HEK293 (cell line): ENCODE measurements around the gene PIPOX.

Experiments used
- CTCF ChIP-seq: fragments of 450-650 bp; formaldehyde crosslinking; IDR thresholded peaks from 2 replicates; pipeline ENCODE4 v1.5.1; 2016; ENCODE audit warnings: missing biosample characterization, missing genetic modification characterization
- FEZF1 ChIP-seq: fragments of 450-650 bp; formaldehyde crosslinking; IDR thresholded peaks from 2 replicates; pipeline ENCODE4 v1.5.1; 2016; ENCODE audit warnings: missing biosample characterization, missing genetic modification characterization
- GLI2 ChIP-seq: fragments of 450-650 bp; formaldehyde crosslinking; IDR thresholded peaks from 2 replicates; pipeline ENCODE4; 2017; ENCODE audit warnings: missing biosample characterization, missing genetic modification characterization, low read depth, borderline replicate concordance
- HOXC10 ChIP-seq: sonication (generic); formaldehyde crosslinking; IDR thresholded peaks from 2 replicates; pipeline ENCODE4 v1.8.1; 2023; ENCODE audit warnings: mild to moderate bottlenecking, missing genetic modification reagents
- KLF7 ChIP-seq: fragments of 450-650 bp; formaldehyde crosslinking; IDR thresholded peaks from 2 replicates; pipeline ENCODE4 v1.5.1; 2016; ENCODE audit warnings: missing biosample characterization, missing genetic modification characterization, borderline replicate concordance
- KLF9 ChIP-seq: fragments of 450-650 bp; formaldehyde crosslinking; IDR thresholded peaks from 2 replicates; pipeline ENCODE4 v1.5.1; 2016; ENCODE audit warnings: missing biosample characterization, missing genetic modification characterization, low read depth
- PRDM4 ChIP-seq: fragments of 450-650 bp; formaldehyde crosslinking; IDR thresholded peaks from 2 replicates; pipeline ENCODE4 v1.5.1; 2017; ENCODE audit warnings: missing biosample characterization, missing genetic modification characterization
- YY2 ChIP-seq: fragments of 450-650 bp; formaldehyde crosslinking; IDR thresholded peaks from 2 replicates; pipeline ENCODE4 v1.5.1; 2016; ENCODE audit warnings: missing biosample characterization, missing genetic modification characterization
- ZNF2 ChIP-seq: fragments of 450-650 bp; formaldehyde crosslinking; IDR thresholded peaks from 2 replicates; pipeline ENCODE4 v1.5.1; 2016; ENCODE audit warnings: missing biosample characterization, missing genetic modification characterization
- ZNF211 ChIP-seq: fragments of 450-650 bp; formaldehyde crosslinking; IDR thresholded peaks from 2 replicates; pipeline ENCODE4 v1.5.1; 2016; ENCODE audit warnings: low read depth, missing biosample characterization, missing genetic modification characterization
- ZNF341 ChIP-seq: fragments of 450-650 bp; formaldehyde crosslinking; IDR thresholded peaks from 2 replicates; pipeline ENCODE4; 2016; ENCODE audit warnings: low read depth, missing biosample characterization, missing genetic modification characterization
- ZNF354C ChIP-seq: fragments of 450-650 bp; formaldehyde crosslinking; IDR thresholded peaks from 2 replicates; pipeline ENCODE4 v1.5.1; 2016; ENCODE audit warnings: missing biosample characterization, missing genetic modification characterization, low read depth, borderline replicate concordance
- ZNF404 ChIP-seq: fragments of 450-650 bp; formaldehyde crosslinking; IDR thresholded peaks from 2 replicates; pipeline ENCODE4 v1.5.1; 2017; ENCODE audit warnings: missing biosample characterization, missing genetic modification characterization
- ZNF501 ChIP-seq: fragments of 450-650 bp; formaldehyde crosslinking; IDR thresholded peaks from 2 replicates; pipeline ENCODE4 v1.5.1; 2016; ENCODE audit warnings: missing biosample characterization, missing genetic modification characterization
- ZNF518A ChIP-seq: fragments of 450-650 bp; formaldehyde crosslinking; conservative IDR thresholded peaks from 2 replicates; pipeline ENCODE4 v1.5.1; 2016; ENCODE audit warnings: low read depth, missing biosample characterization, missing genetic modification characterization
- ZNF521 ChIP-seq: fragments of 450-650 bp; formaldehyde crosslinking; IDR thresholded peaks from 2 replicates; pipeline ENCODE4 v1.5.1; 2017; ENCODE audit warnings: missing biosample characterization, mild to moderate bottlenecking, missing genetic modification characterization
- ZNF585B ChIP-seq: fragments of 450-650 bp; formaldehyde crosslinking; IDR thresholded peaks from 2 replicates; pipeline ENCODE4 v1.5.1; 2016; ENCODE audit warnings: missing biosample characterization, missing genetic modification characterization
- ZNF623 ChIP-seq: fragments of 450-650 bp; formaldehyde crosslinking; IDR thresholded peaks from 2 replicates; pipeline ENCODE4 v1.5.1; 2016; ENCODE audit warnings: missing biosample characterization, missing genetic modification characterization
- ZNF692 ChIP-seq: fragments of 450-650 bp; formaldehyde crosslinking; IDR thresholded peaks from 2 replicates; pipeline ENCODE4 v1.5.1; 2016; ENCODE audit warnings: missing biosample characterization, missing genetic modification characterization
- ZNF707 ChIP-seq: fragments of 450-650 bp; formaldehyde crosslinking; IDR thresholded peaks from 2 replicates; pipeline ENCODE4 v1.5.1; 2016; ENCODE audit warnings: missing biosample characterization, missing genetic modification characterization
- ZNF785 ChIP-seq: fragments of 450-650 bp; formaldehyde crosslinking; IDR thresholded peaks from 2 replicates; pipeline ENCODE4 v1.5.1; 2016; ENCODE audit warnings: missing biosample characterization, missing genetic modification characterization
- ZSCAN16 ChIP-seq: fragments of 450-650 bp; formaldehyde crosslinking; IDR thresholded peaks from 2 replicates; pipeline ENCODE4 v1.5.1; 2016; ENCODE audit warnings: missing biosample characterization, missing genetic modification characterization
- ZSCAN18 ChIP-seq: fragments of 450-650 bp; formaldehyde crosslinking; IDR thresholded peaks from 2 replicates; pipeline ENCODE4 v1.5.1; 2016; ENCODE audit warnings: missing biosample characterization, missing genetic modification characterization
- ZSCAN5A ChIP-seq: fragments of 450-650 bp; formaldehyde crosslinking; IDR thresholded peaks from 2 replicates; pipeline ENCODE4 v1.5.1; 2016; ENCODE audit warnings: missing biosample characterization, missing genetic modification characterization

PIPOX gene

GRCh38 chr17:29042679-29043538 lies at the start of gene PIPOX (continued):
- TF ChIP-seq ZNF518A (tag by site-specific recombination) (no peak), KLF9 (tag by site-specific recombination) (no peak), GLI2 (tag by site-specific recombination) (no peak), HOXC10 (CRISPR knock-in tag) (no peak), ZNF501 (tag by site-specific recombination) (no peak), ZSCAN18 (tag by site-specific recombination) (0 out of 2 replicates have a peak, but pooled peaks have one; percentile 37), KLF7 (no peak), ZNF785 (tag by site-specific recombination) (no peak), ZNF692 (tag by site-specific recombination) (peak; percentile 62; the same call in 1 of the 2 replicates), ZNF354C (tag by site-specific recombination) (no peak), ZNF585B (tag by site-specific recombination) (no peak), CTCF (peak; percentile 38), ZSCAN16 (tag by site-specific recombination) (no peak), ZNF341 (peak; percentile 74; the same call in 1 of the 2 replicates), PRDM4 (tag by site-specific recombination) (no peak), ZNF707 (tag by site-specific recombination) (no peak), ZNF2 (tag by site-specific recombination) (no peak), ZSCAN5A (tag by site-specific recombination) (no peak), ZNF521 (tag by site-specific recombination) (no peak), FEZF1 (tag by site-specific recombination) (0 out of 2 replicates have a peak, but pooled peaks have one; percentile 30), ZNF404 (tag by site-specific recombination) (no peak), ZNF623 (tag by site-specific recombination) (no peak), ZNF211 (tag by site-specific recombination) (no peak), YY2 (tag by site-specific recombination) (peak; percentile 55)
